ENCODE results near the gene KIF4A. TPM values are rescaled to one million over a fixed set of nuclear protein-coding genes. Genes with fewer than 3 reads are reported as not detected.
"Not testable (repeated sequence)": the region's sequence is repeated elsewhere in the genome, so short reads cannot be mapped to it uniquely, and the experiment has no call there.

Gene KIF4A, protein sequence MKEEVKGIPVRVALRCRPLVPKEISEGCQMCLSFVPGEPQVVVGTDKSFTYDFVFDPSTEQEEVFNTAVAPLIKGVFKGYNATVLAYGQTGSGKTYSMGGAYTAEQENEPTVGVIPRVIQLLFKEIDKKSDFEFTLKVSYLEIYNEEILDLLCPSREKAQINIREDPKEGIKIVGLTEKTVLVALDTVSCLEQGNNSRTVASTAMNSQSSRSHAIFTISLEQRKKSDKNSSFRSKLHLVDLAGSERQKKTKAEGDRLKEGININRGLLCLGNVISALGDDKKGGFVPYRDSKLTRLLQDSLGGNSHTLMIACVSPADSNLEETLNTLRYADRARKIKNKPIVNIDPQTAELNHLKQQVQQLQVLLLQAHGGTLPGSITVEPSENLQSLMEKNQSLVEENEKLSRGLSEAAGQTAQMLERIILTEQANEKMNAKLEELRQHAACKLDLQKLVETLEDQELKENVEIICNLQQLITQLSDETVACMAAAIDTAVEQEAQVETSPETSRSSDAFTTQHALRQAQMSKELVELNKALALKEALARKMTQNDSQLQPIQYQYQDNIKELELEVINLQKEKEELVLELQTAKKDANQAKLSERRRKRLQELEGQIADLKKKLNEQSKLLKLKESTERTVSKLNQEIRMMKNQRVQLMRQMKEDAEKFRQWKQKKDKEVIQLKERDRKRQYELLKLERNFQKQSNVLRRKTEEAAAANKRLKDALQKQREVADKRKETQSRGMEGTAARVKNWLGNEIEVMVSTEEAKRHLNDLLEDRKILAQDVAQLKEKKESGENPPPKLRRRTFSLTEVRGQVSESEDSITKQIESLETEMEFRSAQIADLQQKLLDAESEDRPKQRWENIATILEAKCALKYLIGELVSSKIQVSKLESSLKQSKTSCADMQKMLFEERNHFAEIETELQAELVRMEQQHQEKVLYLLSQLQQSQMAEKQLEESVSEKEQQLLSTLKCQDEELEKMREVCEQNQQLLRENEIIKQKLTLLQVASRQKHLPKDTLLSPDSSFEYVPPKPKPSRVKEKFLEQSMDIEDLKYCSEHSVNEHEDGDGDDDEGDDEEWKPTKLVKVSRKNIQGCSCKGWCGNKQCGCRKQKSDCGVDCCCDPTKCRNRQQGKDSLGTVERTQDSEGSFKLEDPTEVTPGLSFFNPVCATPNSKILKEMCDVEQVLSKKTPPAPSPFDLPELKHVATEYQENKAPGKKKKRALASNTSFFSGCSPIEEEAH
- 18.2 and 19.1 TPM in 2 replicates for total RNA-seq (2014; rRNA removed; shearing (Covaris generic))
- 19.5 and 22.4 TPM in 2 replicates for polyA plus RNA-seq (2015; cell fraction: cytosol; rRNA removed)
- polyA plus RNA-seq (2015; cell fraction: nucleus; rRNA removed), result 8.6 and 12.5 TPM in 2 replicates

- peak; percentile 86 for DNase-seq (ENCODE audit: low read depth, low spot score)
- in situ Hi-C loops (cut with HindIII; ENCODE audit: low pct_unique_long_range_greater_than_20kb, low sequenced_read_pairs), result no loop called here
Observed at GRCh38 chrX:70289793-70290770, at the start of gene KIF4A, which contains the start of gene PDZD11. Gene KIF4A (plus strand): TSS chrX:70290104. CDS start chrX:70290459, 355 bp downstream. Gene PDZD11 (minus strand): TSS chrX:70289927. CDS start chrX:70289341, 586 bp downstream.

GRCh38 chrX:70240751-70241150, 49.2 kb upstream of the KIF4A start:
- in situ Hi-C loops (cut with HindIII; ENCODE audit: low pct_unique_long_range_greater_than_20kb, low sequenced_read_pairs), result no loop called here
- no peak for DNase-seq (ENCODE audit: low read depth, low spot score)

- no peak for DNase-seq (ENCODE audit: low read depth, low spot score)
- in situ Hi-C loops (cut with HindIII; ENCODE audit: low pct_unique_long_range_greater_than_20kb, low sequenced_read_pairs), result no loop called here
Observed at GRCh38 chrX:70241501-70241900, 48.4 kb upstream of the KIF4A start.

GRCh38 chrX:70243601-70244000, 46.3 kb upstream of the KIF4A start:
- DNase-seq (ENCODE audit: low read depth, low spot score); in situ Hi-C loops (cut with HindIII; ENCODE audit: low pct_unique_long_range_greater_than_20kb, low sequenced_read_pairs): not testable (repeated sequence)

DNA sequence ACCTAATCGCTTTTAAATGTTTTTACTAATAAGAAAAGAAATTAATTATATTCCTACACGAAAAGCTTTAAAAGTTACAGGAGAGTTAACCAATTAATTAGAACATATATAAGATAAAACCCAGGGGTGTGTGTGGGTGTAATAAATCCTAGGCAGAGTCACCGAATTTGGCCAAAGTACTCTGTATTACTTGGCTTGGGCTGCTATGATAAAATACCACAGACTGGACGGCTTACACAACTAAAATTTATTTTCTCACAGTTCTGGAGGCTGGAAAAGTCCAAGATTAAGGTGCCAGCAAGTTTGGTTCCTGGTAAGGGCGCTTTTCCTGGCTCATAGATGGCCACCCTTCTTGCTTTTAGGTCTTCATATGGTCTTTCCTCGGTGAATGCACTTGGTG, 45.0 kb upstream of the KIF4A start:
- DNase-seq (ENCODE audit: low read depth, low spot score), result no peak
- in situ Hi-C loops (cut with HindIII; ENCODE audit: low pct_unique_long_range_greater_than_20kb, low sequenced_read_pairs), result no loop called here

- no peak for DNase-seq (ENCODE audit: low read depth, low spot score)
- in situ Hi-C loops (cut with HindIII; ENCODE audit: low pct_unique_long_range_greater_than_20kb, low sequenced_read_pairs), result no loop called here
Observed at GRCh38 chrX:70247252-70247651, 42.7 kb upstream of the KIF4A start.

- no peak for DNase-seq (ENCODE audit: low read depth, low spot score)
- in situ Hi-C loops (cut with HindIII; ENCODE audit: low pct_unique_long_range_greater_than_20kb, low sequenced_read_pairs), result no loop called here
Observed at GRCh38 chrX:70252491-70252890, 37.4 kb upstream of the KIF4A start.

DNA sequence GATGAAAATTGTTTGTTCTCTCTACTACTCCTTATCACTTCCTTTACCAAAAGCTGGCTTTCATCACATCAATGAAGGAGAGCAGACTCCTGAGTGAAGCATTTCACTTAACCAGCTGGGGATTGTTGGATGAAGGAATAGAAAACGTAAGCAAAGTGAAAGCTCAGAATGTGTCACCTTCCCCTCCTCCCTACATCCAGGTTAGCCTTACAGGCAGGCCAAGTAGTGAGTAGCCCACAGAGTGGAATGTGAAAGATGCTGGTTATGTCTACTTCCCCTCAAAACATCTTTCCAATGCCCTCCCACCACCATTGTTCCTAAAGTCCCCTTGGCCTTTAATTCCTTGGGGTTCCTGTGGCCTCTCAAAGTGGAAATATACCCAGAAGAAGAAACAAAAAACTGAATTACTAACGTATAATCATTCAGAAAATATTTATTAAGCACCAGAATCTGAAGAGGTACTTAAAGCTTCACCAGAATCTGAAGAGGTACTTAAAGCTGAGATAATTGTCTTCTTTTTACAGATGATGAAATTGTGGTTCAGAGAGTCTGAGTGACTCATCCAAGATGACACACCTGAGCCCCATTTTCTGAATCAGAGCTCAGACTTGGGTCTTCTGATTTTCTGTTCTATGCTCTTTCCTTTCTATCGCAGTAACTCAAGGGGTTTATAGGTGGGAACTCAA, 36.4 kb upstream of the KIF4A start:
- in situ Hi-C loops (cut with HindIII; ENCODE audit: low pct_unique_long_range_greater_than_20kb, low sequenced_read_pairs), result no loop called here
- no peak for DNase-seq (ENCODE audit: low read depth, low spot score)

DNA sequence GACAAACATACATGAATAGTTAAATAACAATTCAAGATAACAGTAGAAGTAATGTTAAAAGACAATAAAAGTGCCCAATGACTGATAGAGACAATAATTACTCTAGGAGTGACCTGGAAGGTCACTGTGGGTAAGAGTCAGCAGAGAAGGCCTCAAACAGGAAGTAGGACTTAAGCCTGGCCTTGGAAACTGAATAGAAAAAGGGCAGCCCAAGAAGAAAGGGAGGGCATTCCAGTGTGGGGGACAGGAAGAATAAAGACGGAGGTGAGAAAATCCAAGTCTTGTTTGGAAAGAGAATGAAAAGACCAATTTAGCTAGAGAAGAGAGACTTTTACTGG, 35.9 kb upstream of the KIF4A start:
- in situ Hi-C loops (cut with HindIII; ENCODE audit: low pct_unique_long_range_greater_than_20kb, low sequenced_read_pairs), result no loop called here
- no peak for DNase-seq (ENCODE audit: low read depth, low spot score)

- in situ Hi-C loops (cut with HindIII; ENCODE audit: low pct_unique_long_range_greater_than_20kb, low sequenced_read_pairs), result no loop called here
- DNase-seq (ENCODE audit: low read depth, low spot score), result no peak
Observed at GRCh38 chrX:70254909-70255308, 35.0 kb upstream of the KIF4A start.

DNA sequence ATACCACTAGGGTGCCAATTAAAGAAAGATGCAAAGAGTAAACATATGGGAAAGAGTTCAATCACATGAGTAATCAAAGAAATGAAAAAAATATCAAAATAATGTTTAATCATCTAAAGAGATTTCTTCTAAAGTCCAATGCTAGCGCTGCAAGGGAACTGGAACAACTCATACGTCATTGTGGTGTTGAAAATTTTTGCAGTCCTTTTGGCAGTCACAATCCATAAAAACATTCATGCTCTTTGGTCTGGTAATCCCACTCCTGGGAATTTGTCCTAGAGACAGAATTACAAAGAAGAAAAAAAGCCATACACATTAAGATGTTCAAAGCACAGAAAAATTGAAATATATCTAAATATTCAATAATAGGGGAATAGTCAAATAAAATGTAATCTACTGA, 34.5 kb upstream of the KIF4A start:
- in situ Hi-C loops (cut with HindIII; ENCODE audit: low pct_unique_long_range_greater_than_20kb, low sequenced_read_pairs), result no loop called here
- no peak for DNase-seq (ENCODE audit: low read depth, low spot score)

DNA sequence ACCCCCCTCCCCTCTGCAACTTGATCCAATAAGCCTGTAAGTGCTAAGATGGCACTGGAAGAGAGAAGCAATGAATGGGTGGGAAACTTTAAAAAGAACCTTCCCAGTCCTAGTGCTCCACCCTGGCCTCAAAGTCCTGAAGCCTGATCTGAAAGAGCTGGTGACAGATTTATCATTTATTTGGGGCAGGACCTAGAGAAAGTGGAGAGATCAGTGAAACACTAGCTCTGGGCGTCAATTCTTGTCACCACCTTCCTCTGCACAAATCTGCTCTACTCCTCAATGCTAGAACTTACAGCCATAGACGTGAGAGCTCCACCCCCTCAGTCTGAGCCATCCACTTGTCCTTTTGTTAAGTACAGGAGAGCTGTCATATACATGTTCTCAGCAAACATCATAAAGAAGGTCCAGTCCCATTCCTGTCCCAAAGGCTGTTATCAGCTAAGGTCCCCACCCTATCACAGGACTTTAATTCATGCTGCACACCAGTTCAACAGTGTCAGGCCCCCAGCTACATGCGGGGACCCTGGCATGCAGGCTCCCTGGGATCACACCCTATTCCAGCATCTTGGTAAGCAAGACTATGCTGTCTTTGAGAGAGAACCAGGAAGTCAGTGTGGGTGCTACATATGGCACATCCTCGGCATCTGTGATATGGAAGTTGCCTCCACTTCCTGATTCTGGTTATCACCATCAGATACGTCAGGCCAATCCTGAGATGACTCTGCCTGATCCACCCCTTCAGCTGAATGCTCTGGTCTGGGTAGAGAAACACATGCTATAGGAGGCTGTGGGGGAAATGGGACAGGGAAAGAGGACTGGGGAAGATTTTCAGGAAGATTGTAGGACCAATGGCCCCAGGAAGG, 32.2 kb upstream of the KIF4A start:
- in situ Hi-C loops (cut with HindIII; ENCODE audit: low pct_unique_long_range_greater_than_20kb, low sequenced_read_pairs), result no loop called here
- DNase-seq (ENCODE audit: low read depth, low spot score), result no peak

DNA sequence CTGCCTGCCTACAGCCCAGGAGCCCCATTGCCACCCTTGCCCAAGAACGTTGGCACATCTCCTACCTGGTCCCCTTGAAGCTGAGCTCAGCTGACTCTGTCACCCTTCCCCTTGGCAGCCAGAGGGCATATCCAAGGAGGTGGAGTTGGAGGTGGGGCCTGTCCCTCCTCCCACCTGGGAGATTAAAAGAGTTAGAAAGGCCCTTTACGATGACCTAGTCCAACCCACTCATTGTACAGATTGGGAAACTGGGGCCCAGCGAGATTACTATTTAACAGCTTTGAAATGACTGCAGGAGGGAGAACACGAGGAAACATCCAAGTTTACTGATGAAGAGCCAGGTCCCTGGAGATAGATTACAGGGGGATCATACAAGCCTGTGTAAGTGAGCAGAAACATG, 29.8 kb upstream of the KIF4A start, which contains the start of gene P2RY4:
P2RY4 (minus strand) TSS at position 101 of the 400 bp plus-strand sequence. CDS start 580 bp downstream, outside the sequence.
- DNase-seq (ENCODE audit: low read depth, low spot score), result no peak
- in situ Hi-C loops (cut with HindIII; ENCODE audit: low pct_unique_long_range_greater_than_20kb, low sequenced_read_pairs), result no loop called here

GRCh38 chrX:70262952-70263567, 26.8 kb upstream of the KIF4A start:
- peak; percentile 62 for DNase-seq (ENCODE audit: low read depth, low spot score)
- in situ Hi-C loops (cut with HindIII; ENCODE audit: low pct_unique_long_range_greater_than_20kb, low sequenced_read_pairs), result no loop called here

- in situ Hi-C loops (cut with HindIII; ENCODE audit: low pct_unique_long_range_greater_than_20kb, low sequenced_read_pairs), result no loop called here
- no peak for DNase-seq (ENCODE audit: low read depth, low spot score)
Observed at GRCh38 chrX:70264784-70265183, 25.1 kb upstream of the KIF4A start.

Measured in SK-MEL-5 (cell line).